ENCODE results near the gene IFNL2. TPM values are rescaled to one million over a fixed set of nuclear protein-coding genes. Genes with fewer than 3 reads are reported as not detected.

IFNL2 gene
- total RNA-seq, 4 donors from 2014 or later: not detected

DNA sequence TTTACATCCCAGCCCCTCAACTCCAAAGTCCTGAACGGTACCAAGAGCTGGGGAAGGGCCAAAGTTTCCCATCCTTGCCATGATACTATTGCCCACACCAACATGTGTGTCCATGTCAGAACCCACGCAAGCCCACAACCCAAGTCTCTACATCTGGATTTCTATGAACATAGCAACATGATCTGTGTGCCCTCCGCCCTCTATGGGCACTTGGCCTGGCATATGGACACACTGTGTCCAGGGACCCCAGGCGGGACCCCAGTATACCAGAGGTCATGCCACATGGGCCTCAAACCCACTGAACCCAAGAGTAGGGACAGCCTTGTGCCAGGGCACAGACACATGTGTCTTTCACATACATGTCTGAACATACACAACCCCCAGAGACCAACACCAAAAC lies 50.5 kb downstream of the IFNL2 start:
- no peak for DNase-seq
- Histone ChIP-seq H3K4me1 (peaks cover 4 to 16% (median 8%) of the 10 kb centered on the region in 3 donors), H3K9me3 (no peaks in the 10 kb centered on the region), H3K27ac (no peak overlapping the region), H3K27me3 (peaks cover 0 to 3% (median 0%) of the 10 kb centered on the region in 4 donors), H3K36me3 (peaks cover 0 to 17% (median 0%) of the 10 kb centered on the region in 3 donors), H3K4me3 (no peak overlapping the region)
- 86 to 100% methylated on average over 1 to 4 of the region's 4 CpGs for WGBS, 2 donors
- intact Hi-C loops (cut with DNase I): no loop called here
- no peak for TF ChIP-seq POLR2A (IDR thresholded peaks at IDR 0.05)
- TF ChIP-seq, protein P1, sequence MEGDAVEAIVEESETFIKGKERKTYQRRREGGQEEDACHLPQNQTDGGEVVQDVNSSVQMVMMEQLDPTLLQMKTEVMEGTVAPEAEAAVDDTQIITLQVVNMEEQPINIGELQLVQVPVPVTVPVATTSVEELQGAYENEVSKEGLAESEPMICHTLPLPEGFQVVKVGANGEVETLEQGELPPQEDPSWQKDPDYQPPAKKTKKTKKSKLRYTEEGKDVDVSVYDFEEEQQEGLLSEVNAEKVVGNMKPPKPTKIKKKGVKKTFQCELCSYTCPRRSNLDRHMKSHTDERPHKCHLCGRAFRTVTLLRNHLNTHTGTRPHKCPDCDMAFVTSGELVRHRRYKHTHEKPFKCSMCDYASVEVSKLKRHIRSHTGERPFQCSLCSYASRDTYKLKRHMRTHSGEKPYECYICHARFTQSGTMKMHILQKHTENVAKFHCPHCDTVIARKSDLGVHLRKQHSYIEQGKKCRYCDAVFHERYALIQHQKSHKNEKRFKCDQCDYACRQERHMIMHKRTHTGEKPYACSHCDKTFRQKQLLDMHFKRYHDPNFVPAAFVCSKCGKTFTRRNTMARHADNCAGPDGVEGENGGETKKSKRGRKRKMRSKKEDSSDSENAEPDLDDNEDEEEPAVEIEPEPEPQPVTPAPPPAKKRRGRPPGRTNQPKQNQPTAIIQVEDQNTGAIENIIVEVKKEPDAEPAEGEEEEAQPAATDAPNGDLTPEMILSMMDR (IDR thresholded peaks at IDR 0.05): no peak

DNA sequence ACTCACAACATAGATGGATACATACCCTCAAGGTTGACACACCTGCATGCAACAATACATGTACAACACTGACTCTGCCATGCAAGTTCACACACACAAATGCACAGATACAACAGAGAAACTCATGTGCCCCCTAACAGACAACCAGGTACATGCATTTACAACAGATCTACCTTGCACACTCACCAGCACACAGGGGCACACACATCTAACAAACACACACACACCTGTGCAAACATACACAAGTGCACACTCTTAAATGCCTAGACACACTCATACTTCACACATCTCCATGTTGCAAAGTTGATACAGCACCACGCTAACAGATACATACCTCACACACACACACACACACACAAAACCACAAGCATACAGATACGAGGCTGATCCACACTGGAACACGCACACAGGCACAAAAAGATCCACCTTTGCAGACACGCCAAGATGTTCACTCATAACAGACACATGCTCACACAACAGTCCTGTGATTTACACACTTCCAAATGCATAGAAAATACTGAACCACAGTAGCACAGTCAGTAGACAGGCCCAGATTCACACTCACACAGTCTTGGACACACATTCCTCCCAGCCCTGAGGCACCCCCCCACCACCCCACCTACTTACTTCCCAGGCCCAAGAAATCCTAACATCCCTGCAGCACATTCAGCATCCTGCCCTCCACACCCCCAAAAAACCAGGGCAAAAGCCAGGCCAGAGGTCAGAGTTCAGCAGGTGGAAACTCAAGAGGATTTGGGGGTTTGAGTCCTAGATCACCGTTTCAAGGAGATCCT lies 51.1 kb downstream of the IFNL2 start:
- Histone ChIP-seq H3K36me3 (peaks cover 0 to 11% (median 0%) of the 10 kb centered on the region in 3 donors), H3K27ac (no peak overlapping the region), H3K9me3 (no peaks in the 10 kb centered on the region), H3K4me3 (peak overlapping the region in 2 of 4 donors; percentile 58 to 67), H3K27me3 (peaks cover 0 to 3% (median 0%) of the 10 kb centered on the region in 4 donors), H3K4me1 (peaks cover 4 to 16% (median 8%) of the 10 kb centered on the region in 3 donors)
- TF ChIP-seq POLR2A (IDR thresholded peaks at IDR 0.05): no peak
- TF ChIP-seq, protein P1 (IDR thresholded peaks at IDR 0.05): no peak
- DNase-seq: no peak
- 73 to 83% methylated on average over 5 of the region's 5 CpGs for WGBS, 2 donors
- intact Hi-C loops (cut with DNase I): no loop called here

Other genes starting within 250 kb of the IFNL2 start
- 10 to 100 TPM in 2 of 4 donors, 1 to 10 TPM in 2; 5.7 to 14.0 (median 8.3) TPM for gene FBXO27, start 235.8 kb upstream of the IFNL2 start, total RNA-seq
- gene ACP7, start 184.0 kb upstream of the IFNL2 start, total RNA-seq: under 1 TPM in 3 of 4 donors, not detected in 1; 0.19 to 0.57 (median 0.40) TPM
- gene PAK4, start 142.6 kb upstream of the IFNL2 start, total RNA-seq: 10 to 100 TPM; 12.2 to 40.1 (median 18.3) TPM
- gene NCCRP1, start 71.4 kb upstream of the IFNL2 start, total RNA-seq: 100 to 1,000 TPM; 208 to 737 (median 262) TPM
- gene SYCN, start 64.1 kb upstream of the IFNL2 start, total RNA-seq: not detected
- gene IFNL3, start 23.4 kb upstream of the IFNL2 start, total RNA-seq: not detected
- not detected for gene IFNL4, start 19.5 kb upstream of the IFNL2 start, total RNA-seq
- gene IFNL1, start 28.0 kb downstream of the IFNL2 start, total RNA-seq: not detected
- gene LRFN1, start 52.5 kb downstream of the IFNL2 start, total RNA-seq: 1 to 10 TPM in 1 of 4 donors, under 1 TPM in 3; 0.35 to 1.3 (median 0.67) TPM
- 10 to 100 TPM in 1 of 4 donors, 1 to 10 TPM in 3; 1.9 to 15.8 (median 4.5) TPM for gene GMFG, start 67.6 kb downstream of the IFNL2 start, total RNA-seq
- 100 to 1,000 TPM in 1 of 4 donors, 10 to 100 TPM in 3; 49.1 to 131 (median 75.2) TPM for gene SAMD4B, start 74.0 kb downstream of the IFNL2 start, total RNA-seq
- 10 to 100 TPM; 35.4 to 53.6 (median 38.1) TPM for gene PAF1, start 122.7 kb downstream of the IFNL2 start, total RNA-seq
- gene MED29, start 123.0 kb downstream of the IFNL2 start, total RNA-seq: 10 to 100 TPM; 11.8 to 20.1 (median 16.5) TPM
- gene ZFP36, start 138.5 kb downstream of the IFNL2 start, total RNA-seq: 100 to 1,000 TPM in 3 of 4 donors, 10 to 100 TPM in 1; 72.1 to 230 (median 121) TPM
- 1 to 10 TPM; 4.8 to 9.3 (median 7.6) TPM for gene PLEKHG2, start 144.3 kb downstream of the IFNL2 start, total RNA-seq
- gene RPS16, start 167.6 kb downstream of the IFNL2 start, total RNA-seq: 1,000 to 10,000 TPM in 3 of 4 donors, 100 to 1,000 TPM in 1; 509 to 2,477 (median 1,257) TPM
- gene SUPT5H, start 177.2 kb downstream of the IFNL2 start, total RNA-seq: 10 to 100 TPM; 39.5 to 80.3 (median 67.7) TPM
- gene TIMM50, start 212.4 kb downstream of the IFNL2 start, total RNA-seq: 10 to 100 TPM; 34.0 to 63.2 (median 51.5) TPM
- not detected for gene DLL3, start 230.6 kb downstream of the IFNL2 start, total RNA-seq
- gene SELENOV, start 246.7 kb downstream of the IFNL2 start, total RNA-seq: not detected

Measured in esophagus squamous epithelium (tissue), 5 donors.